Activated CD8-positive, alpha-beta memory T cell treated with anti-CD3 and anti-CD28 coated beads for 1 hour (primary cell): Measurements from ENCODE around the gene ARAP1.

Experiments
- DNase-seq, 2 donors: peaks; one replicate each; pipeline ENCODE4 v3.0.0-alpha.2; 2020; ENCODE audit warnings: low read depth in 1 of 2; ENCODE audit errors: extremely low read depth in 1 of 2

Gene ARAP1

DNA sequence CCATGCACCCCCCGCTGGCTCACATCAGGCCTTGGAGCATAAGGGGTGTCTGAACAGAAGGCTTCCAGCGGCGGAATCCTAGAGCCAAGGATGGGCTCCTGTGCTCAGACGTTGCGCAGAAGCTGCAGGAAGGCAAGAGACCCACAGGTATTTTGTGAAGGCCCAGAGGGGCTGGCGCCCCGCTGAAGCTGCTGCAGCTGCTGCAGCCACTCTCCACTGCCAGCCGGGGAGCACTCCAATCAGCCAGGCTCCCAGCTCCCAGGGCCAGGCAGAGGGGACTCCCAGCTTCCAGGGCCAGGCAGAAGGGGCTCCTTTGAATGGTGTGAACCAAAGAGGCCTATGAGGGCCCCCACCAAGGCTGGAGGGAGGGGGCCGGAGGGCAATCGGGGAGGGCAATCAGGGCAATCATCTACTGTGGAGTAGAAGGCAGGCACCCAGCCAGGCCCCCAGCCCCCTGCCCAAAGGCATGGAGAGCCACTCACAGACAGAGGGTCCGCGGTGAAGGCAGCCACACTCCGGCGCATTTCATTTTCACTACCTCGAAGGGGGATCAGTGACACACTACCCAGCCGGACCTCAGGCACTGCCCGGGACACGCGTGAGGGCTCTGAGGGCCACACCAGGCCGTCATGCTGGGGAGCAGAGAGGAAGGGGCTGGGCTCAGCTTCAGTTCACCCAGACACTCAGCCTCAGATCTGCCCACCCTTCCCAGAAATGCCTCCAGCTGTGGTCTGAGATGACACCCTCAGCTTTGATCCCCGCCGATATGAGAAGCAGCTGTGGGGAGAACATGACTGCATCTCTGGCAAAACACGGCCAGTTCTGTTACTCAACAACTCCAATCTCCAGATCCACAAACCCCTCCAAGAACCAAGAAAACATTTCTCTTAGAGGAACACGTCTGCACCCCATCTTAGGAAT is 66.4 kb downstream of the ARAP1 start:
- no peak for DNase-seq

DNA sequence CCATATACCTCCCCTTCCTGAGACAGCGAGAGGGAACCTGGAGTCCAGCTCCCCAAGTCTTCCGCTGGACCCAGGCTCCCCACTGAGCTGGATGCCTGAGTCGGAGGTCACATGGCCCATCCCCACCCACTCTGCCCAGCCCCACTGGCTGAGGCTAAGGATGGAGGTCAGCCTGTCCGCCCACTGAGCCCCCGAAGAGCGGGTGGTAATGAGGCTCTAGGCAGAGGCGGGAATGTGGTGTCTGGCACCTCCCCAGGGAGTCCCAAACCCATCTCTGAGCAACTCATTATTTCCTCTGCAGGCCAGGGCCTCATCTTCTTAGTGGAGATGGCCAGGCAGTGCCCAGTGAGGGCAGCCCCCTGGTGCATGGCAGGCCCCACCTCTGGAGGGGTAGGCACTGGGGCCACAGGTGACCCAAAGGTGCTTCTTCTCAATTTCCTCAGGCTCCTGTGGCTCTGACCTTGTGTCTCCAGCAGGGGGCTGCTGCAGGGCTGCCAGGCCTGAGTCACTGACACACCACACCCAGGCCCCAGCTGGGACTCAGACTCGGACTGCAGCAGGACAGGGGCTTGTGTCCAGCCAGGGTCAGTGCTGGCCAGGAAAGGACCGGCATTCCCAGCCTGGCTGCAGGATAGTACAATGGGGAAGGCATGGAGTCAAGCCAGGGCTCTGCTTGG is 67.8 kb downstream of the ARAP1 start:
- DNase-seq: peak in 1 of 2 donors; percentile 11

DNA sequence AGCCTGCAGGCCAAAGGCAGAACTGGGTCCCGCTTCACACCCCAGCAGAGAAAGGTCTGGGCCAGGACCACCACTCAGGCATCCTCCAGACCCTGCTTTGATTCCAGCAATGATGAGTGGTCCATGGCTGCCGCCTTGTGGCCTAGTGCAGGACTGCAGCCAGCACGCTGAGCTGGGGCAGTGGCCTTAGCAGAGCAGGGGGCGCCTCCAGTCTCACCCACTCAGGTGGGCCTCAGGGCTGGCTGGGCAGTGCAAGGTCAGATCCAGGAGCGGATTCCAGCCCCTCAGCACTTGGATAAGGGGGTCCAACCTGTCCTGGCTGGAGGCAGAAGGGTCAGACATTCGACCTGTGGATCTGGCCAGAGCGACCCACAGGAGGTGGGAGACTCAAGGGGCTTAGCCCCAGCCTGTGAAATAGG is 68.4 kb downstream of the ARAP1 start:
- DNase-seq: peak in 1 of 2 donors; percentile 52

DNA sequence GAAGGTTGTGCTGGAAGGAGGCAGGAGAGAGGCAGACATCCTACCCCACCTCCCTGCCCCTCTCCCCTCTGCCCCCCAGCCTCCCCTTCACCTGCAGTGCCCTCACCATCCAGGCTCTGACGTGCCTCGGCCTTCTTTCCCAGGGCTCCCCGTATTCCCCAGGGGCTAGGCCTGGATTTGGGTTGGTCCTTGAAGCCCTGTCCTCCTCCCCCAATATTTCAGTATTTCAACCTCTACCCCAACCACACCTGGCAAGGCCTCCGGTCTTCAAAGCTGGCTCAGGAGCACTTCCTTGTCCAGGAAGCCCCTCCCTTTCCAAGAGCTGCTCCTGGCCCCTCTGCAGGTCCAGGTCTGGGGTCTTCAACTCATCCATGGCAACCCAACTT is 69.4 kb downstream of the ARAP1 start:
- no peak for DNase-seq

DNA sequence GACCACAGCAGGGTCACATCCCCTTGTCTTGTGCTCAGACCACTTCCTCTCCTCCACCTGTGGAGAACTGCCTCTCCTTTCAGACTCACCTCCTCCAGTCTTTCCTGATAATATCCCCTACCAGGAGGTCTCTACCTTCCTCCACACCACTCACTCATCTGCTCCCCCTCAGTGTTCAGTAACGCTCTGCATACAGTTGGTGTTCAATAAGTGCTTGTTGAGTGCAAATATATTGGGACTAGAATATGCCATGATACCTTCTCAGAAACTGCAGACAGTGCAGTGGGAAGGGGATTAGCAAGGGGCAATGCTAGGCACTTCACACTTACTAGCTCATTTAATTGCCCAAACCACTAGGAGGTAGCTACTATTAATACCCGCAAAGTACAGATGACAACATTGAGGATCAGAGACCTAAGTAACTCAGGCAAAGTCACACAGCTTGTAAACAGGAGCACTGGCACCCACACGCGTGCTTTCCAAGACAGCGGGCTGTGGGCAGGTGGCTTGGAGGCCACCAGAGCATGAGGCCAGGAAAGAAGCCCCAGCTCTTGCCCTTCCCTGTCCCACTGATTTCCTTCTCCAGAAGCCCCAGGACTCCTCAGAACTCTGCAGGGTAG is 69.9 kb downstream of the ARAP1 start:
- no peak for DNase-seq

DNA sequence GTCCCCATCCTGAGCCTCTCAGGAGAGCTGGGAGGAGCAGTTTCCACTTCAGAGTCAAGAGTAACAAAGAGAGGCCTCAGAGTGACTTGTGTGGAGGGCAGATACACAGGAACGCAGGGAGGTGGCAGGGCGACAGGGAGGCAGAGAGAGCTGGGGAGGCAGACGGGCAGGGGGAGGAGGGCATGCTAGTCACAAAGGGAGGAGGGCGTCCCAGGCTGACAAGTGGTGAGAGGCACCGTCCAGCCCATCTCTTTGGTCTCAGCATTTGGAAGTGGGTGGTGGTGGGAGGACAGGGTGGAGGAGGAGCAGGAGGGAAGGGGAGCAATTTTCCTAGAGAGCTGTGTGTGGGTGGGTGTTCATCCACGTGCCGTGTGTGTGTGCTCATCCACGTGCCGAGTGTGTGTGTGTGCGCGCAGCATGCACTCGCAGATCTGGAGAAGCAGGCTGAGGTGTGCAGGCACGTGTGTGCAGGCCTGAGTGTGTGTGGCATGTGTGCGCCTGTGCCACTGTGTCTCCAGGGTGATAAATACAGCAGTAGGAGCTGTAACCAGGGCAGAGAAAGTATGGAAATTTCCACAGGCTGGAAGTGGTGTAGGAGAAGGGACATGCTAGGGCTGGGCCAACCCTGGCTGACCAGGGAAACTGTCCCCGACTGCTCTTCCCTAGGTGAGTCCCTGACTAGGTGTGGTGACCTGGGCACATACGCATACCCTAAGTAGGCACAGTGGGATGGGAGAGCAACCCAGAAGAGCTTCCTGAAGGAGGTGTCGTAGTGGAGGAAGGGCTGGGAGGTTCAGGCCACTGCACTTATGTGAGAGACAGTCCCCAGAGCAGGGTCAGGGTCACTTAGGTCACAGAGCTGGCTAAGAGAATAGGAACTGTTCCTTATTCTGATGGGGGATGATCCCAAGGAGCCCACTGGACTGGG is 70.7 kb downstream of the ARAP1 start:
- DNase-seq: no peak

DNA sequence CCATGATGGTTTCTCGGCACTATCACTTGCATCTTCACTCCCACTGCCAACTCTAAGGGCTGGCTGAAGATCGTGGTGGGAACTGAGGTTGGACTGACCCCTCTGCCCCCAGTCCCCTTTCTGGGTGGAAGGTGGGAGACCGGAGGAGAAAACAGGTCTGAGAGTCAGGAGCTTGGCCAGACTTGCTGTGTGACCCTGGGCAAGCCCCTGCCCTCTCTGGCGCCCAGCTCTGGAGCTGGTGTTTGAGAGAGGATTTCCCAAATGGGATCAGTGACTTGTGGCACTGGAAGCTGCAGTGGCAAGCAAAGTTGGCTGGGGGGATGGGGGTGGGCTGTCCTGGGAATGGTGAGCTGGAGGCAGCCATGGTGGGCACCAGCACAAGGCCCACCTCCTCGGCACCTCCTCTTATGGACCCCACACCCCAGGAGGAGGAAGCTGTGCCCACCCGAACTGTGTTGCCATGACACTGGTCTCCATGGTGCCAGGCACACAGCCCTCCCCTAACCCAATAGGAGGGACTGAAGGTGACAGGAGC is 71.5 kb downstream of the ARAP1 start:
- no peak for DNase-seq

DNA sequence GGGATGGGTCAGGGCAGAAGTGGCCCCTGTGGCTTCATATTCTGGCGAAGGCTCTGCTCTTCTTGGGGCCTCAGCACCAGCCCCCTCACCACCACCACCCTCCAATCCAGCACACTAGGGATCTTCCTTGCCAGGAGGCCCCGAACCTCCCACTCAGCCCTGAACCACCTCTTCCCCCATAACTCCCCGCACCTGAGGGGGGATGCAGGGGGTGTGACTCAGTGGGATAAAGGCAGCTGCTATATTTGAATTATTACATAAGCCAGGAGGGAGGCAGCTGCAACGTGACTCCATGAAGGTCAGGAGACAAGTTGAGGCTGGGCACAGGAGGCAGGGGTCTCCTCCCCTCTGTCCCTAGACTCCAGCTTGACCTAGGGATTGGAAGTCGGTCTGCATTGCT is 72.3 kb downstream of the ARAP1 start:
- DNase-seq: no peak

DNA sequence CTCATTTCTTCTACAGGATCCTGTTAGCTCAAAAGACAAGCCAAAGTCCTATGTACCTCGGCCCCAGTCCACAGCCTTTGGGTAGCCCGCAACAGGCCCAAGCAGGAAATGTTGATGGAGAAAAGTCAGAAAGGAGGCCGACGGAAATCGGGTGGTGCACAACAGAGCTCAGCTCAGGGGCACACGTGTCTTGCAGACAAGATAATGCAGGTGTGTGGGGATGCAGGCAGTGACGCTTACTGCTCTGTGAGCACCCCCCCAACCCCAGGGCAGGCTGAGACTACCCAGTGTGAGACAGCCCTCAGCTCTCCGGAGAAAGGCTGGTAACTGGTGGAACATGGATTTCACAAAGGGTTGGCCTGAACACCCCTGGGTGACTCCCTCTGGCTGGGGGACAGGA is 73.7 kb downstream of the ARAP1 start:
- no peak for DNase-seq

DNA sequence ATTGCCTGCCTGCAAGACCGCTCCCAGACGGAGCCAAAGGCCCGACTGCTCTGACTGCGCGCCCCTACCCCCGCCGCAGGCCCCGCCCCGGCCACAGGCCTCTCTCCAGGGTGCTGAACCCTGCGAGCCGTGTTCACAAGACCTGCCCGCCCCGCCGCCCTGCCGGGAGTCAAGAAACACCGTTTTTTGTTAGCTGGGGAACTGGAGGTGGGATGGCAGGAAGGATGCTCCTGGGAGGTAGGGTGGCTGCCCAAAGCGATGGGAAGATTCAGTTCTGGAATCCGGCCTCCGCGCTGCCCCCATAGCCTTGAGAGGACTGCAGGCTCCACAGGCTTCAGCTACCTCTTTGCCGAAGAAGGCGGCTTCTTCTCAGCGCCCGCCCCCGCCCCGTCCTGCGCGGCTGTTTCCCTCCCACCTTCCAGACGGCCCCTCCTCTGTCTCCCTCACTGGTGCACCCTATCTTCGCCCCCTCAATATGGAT is 75.3 kb downstream of the ARAP1 start:
- peak in 1 of 2 donors; percentile 48 for DNase-seq

DNA sequence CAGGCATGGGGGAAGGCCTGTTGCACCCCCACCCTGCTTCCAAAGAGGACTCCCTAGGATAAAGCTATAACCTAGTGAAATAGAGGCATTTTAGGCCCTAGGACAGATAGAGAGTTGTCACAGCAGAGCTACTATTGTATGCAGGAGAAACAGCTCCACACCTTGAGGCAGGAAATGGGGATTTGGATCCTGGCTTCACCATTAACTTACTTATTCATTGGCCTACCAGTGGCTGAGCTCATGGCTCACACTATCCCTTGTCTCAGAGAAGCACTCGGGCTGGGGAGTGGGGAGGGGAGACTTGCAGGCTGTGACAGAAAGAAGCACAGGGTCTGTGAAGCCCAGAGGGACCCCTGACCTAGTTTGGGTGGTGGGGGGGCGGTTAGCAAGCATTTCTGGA is 77.0 kb downstream of the ARAP1 start:
- DNase-seq: no peak

DNA sequence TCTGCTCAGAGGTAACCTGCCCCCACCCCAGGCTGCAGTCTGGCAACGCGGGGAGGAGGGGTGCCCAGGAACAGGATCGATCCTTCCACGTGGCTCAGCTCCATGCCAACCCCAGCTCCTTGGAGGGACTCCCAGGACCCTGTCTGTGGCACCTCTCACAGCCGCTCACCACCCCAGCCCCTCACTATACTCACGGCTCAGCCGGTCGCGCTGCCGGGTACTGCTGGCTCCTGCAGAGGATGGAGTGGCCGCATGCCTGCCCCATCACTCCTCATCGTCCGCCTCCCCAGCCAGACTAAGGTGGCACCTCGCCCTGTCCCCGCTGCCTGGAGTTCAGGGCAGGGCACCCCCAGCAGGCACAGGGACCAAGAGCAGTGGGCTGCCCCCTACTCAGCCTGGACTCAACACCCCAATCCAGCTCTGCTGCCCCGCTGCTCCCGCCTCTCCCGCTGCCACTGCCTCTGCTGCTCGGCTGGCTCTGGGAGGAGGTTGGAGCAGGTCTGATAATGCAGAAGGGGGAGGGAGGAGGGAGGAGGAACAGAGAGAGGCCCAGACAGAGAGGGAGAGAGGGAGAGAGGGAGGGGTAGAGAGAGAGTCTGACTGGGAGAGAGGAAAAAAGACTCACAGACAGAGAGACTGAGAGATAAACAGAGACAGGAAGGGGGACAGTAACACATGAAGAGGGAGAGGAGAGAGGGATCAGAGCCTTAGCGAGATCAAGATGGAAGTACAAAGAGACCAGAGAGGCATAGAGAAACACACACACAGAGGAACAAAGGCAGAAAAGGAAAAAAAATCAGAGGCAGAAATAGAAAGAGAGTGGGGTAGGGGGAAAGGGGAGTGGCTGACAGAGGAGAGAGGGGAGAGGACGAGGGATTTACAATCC is 78.0 kb downstream of the ARAP1 start, which contains the start of gene PDE2A:
Gene PDE2A, minus strand, starts transcription at position 480 of the 886 bp plus-strand sequence. Its CDS starts 215 bp downstream, at position 265.
- no peak for DNase-seq

DNA sequence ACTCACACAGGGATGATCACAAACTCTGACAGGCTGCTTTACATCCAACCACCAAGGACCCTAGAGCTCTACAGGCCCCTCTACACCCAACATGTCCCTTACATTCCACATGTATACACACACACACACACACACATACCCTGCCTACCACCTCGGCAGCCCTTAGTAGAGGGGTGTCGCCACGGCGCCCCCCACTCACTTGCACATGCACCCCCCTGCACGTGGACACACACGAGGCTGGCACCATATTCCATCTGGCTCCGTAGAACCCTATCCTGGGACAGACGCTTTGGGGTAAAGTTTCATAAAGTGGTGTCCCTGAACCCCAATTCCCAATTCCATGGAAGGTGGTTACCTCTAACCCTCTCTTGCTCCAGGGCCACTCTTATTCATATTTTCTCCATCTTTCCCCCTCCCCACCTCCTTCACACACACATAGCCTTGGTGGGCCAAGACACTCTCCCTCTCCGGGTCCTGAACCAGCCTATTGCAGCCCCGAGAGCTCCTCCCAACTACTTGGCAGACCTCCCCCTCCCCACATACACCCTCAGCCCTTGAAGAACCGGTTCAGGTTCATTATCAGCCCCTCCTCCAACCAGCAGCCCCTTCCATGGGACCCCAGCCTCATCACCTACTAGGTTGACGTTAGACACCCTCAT is 78.8 kb downstream of the ARAP1 start:
- DNase-seq: no peak

DNA sequence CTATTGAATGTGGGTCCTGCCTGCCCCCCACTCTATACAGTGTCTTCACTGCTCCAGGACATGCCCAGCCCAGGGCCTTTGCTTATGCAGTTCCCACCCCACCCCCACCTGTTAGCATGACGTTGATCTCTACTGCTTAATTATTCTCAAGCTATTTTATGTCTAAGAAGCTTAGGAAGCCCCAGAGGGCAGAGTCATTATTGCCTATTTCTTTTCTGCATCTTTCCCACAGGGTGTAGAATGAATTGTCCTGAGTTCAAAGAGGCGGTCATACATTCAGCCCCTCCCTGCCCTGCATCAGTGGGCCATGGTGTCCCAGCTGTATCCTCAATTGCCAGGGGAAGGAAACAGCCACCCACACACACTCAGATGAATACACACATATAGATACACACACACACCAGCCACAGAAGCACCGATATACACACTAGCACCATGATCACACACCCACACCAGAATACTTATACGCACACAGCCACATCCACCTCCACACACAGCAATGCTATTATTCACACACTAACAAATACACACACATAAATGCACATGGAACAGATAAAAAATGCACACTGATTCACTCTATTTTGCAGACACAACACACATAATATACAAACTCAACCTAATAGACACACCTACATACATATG is 79.5 kb downstream of the ARAP1 start:
- DNase-seq: no peak

DNA sequence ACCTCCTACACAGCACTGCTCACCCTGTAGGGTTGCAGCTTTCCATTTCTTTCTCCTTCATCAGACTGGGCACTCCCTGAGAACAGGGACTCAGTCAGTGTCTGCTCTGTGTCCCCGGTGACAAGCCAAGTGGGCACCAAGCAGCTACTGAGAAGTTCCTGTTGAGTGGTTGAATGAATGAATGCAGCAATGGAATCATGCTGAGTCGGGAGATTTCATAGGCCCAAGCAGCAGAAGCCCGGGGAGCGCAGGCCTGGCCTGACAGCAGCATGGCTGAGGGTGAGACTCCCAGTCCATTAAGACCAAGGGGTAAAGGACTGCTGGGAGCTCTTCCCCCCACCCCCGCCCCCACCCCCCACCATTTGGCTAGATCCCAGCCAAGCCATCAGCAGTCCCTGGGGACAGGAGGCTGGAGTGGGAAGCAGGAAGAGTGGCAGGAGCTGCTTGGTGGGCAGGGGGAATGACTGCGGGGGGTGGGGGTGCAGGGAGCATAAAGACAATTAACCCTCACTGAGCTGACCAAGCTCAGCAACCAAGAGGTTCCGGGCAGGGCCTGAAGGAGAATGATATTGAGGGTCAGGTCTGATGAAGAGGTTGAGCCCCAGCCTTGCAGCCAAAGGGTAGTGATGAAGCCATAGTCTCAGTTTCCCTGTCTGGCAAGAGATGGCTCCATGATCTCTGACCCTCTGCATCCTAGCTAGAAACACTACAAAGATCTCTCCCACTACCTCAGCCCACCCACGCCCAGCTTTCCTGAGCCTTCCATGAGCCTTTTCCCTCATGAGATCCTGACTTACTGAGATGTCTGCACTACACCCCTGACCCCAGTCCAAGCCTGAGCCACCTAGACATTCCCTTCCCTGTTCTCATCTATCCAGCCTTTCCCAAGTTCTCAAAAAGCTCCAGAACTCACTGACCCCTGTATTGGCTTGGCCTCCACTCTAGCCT is 80.8 kb downstream of the ARAP1 start:
- no peak for DNase-seq

DNA sequence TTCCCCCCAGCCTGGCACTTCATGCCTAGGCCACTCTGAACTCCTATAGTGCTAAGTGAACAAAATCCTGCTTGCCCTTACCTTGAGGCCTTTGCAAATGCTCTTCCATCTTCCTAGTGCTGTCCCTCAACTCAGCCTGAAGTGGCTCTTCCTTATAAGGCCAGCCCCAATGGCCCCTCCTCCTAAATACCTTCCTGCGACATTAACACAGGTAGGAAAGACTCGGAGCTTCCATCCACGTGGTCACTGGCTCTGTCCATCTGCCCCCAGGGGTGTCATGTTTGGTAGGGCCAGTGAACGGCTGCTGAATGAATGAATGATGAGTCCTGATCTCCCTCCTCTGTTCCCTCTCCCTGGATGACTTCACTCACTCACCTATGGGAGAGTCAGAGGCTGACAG is 82.2 kb downstream of the ARAP1 start:
- DNase-seq: no peak

DNA sequence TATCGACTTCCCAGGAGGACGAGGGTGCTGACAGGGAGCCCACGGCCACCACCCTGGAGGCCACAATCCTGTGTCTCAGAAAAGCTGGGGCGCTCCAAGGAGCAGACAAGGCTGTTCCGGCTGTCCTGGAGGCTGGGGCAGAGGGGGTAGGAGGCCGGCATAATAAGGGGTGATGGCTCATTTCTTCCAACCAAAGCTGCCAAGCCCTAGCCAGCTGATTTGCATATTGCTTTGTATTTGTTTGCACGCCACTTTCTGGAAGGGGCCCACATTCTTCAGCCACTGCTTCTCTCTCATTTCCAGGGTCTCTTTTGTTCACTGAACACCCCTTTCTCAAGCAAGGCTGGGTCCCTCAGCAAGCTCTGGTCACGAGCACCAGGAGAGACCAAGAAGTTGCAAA is 82.7 kb downstream of the ARAP1 start:
- DNase-seq: no peak
